GM20000 (cell line): ENCODE data around the gene RNF214.

Experiments used
- DNase-seq: peaks from one replicate; pipeline ENCODE4 v3.0.0; 2012; ENCODE audit warnings: low spot score
- CTCF ChIP-seq: IDR thresholded peaks from 2 replicates; pipeline ENCODE4 v1.5.1; 2012; ENCODE audit warnings: mild to moderate bottlenecking, control low read depth; ENCODE audit errors: extremely low read depth, missing control alignments

The RNF214 gene

DNA sequence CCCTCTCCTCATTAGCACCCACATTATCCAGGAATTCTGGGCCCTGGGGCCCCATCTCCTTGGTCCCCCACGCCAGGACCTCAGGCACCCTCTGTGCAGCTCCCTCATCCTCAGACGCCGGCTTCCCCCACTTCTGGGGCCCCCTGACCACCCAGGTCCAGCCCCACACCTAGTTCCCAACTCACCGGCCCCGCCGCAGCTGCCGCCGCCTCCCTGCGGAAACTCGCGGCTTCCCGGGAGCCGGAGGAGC is 704 bp upstream of the RNF214 start, which contains the start of gene PCSK7:
TSS of gene PCSK7 (minus strand) at position 232 of the 250 bp plus-strand sequence. CDS start 2,229 bp downstream, outside the sequence.
- no peak for DNase-seq
- TF ChIP-seq CTCF = no peak

DNA sequence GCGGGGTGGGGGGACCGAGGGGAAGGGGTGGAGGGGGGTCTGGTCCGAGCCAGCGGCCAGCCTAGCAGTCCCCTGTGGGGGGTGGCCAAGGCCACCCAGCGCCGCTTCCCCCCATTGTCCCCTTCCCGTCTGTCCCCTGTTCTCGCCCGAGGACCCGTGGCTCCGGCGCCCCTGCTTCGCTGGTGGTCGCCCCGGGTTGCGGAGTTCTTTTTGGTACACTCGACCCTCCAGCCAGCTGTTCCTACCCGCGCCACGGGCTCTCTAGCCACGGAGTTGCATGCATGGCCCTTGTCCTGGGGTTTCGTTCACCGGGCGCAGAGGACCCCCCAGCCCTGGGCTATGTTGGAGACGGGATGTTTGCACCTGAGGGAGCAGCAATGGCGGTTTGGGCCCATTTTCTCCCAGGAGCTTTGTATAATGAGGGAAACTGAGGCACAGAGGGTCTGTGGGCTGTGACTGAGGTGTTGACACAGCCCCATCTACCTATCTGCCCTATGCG is 489 bp downstream of the RNF214 start:
- peak; percentile 60 for DNase-seq
- TF ChIP-seq CTCF = no peak

DNA sequence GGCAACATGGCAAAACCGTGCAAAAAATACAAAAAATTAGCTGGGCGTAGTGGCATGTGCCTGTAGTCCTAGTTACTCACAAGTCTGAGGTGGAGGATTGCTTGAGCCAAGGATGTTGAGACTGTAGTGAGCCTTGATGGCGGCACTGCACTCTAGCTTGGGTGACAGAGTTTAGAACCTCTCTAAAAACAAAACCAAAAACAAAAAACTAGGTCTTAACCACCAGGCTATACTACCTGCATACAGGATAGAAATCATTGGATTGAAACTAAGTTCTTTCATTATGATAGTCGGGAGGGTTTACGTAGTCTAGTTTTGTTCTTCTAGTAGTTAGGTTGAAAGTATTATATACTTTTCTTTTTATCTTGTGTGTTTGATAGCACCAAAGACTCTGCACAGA is 5.8 kb downstream of the RNF214 start:
- no peak for TF ChIP-seq CTCF
- no peak for DNase-seq

DNA sequence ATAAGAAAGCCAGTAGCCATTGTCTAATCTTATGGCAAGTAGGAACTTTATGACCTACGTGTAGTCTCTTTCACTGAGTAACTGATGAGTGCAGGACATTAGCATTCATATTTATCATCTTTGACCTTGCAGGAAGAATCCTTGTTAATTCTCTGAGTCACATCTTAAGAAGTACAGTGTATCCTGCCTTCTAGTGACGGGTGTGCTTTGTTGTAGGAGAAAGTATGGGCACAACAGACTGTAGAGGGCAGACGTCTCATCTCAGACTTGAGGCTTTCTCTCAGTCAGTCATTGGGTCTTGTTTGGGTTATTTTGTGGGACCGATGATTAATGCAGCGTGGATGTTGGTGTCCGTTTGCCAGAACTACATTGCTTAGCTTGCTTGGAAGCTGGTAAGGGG is 6.8 kb downstream of the RNF214 start:
- TF ChIP-seq CTCF = no peak
- DNase-seq = no peak

GRCh38 chr11:117248341-117248740 is 15.9 kb downstream of the RNF214 start:
- DNase-seq = no peak

GRCh38 chr11:117249571-117249970 is 17.1 kb downstream of the RNF214 start:
- TF ChIP-seq CTCF = no peak
- DNase-seq = no peak

More at GRCh38 chr11:117248341-117248740, 15.9 kb downstream of the RNF214 start:
- TF ChIP-seq CTCF = no peak

DNA sequence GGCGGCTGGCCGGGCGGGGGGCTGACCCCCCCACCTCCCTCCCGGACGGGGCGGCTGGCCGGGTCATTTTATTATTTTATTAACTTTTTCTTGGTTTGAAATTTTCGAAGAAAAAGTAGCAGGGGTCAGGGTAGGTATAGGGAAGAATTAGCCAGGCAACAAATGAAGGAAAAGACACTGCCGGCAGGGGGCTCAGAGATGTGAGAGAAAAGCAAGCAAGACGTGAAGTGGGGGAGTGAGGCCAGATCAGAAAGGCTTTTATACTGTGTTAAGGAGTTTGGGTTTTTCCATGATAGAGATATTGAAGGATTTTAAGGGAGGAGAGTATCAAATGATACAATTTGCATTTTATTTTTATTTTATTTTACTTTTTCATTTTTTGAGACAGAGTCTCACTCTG is 19.0 kb downstream of the RNF214 start:
- no peak for TF ChIP-seq CTCF

More for the DNA sequence above, 19.0 kb downstream of the RNF214 start:
- no peak for DNase-seq
